ENCODE results near the gene AFG1L.

- TF ChIP-seq EZH2 (IDR thresholded peaks at IDR 0.05) = no peak
- no peak for TF ChIP-seq POLR2AphosphoS5 (IDR thresholded peaks at IDR 0.05; ENCODE audit: borderline replicate concordance, low read depth, low read length)
- no peak for TF ChIP-seq FOXP2 (optimal IDR thresholded peaks at IDR 0.05; ENCODE audit: control extremely low read depth, extremely low read length, insufficient read depth)
Measured at GRCh38 chr6:108438918-108439317, 144.1 kb downstream of the AFG1L start.
